ENCODE data around the gene KRT77.

Gene KRT77

GRCh38 chr12:52689936-52690335 lies 13.4 kb downstream of the KRT77 start:
- no peak for DNase-seq (ENCODE audit: extremely low spot score)
- CTCF ChIA-PET = no interaction called here
- TF ChIP-seq LEF1 (IDR thresholded peaks at IDR 0.05; ENCODE audit: borderline replicate concordance) = no peak
- no peak for TF ChIP-seq SP1 (IDR thresholded peaks at IDR 0.05)
- POLR2A ChIA-PET = no interaction called here

- TF ChIP-seq FOXA1 (IDR thresholded peaks at IDR 0.05) (no peak), ZNF384 (IDR thresholded peaks at IDR 0.05) (no peak), L3MBTL2 (conservative IDR thresholded peaks at IDR 0.05) (no peak), CTBP1 (IDR thresholded peaks at IDR 0.05; ENCODE audit: borderline replicate concordance) (no peak), SP1 (IDR thresholded peaks at IDR 0.05) (no peak), LEF1 (IDR thresholded peaks at IDR 0.05; ENCODE audit: borderline replicate concordance) (no peak), FOXM1 (IDR thresholded peaks at IDR 0.05; ENCODE audit: borderline replicate concordance) (no peak), FOXK2 (IDR thresholded peaks at IDR 0.05) (no peak), NFRKB (IDR thresholded peaks at IDR 0.05) (no peak), SUZ12 (IDR thresholded peaks at IDR 0.05) (no peak), PKNOX1 (IDR thresholded peaks at IDR 0.05) (no peak), HDGF (IDR thresholded peaks at IDR 0.05; ENCODE audit: borderline replicate concordance) (no peak), BHLHE40 (IDR thresholded peaks at IDR 0.05; ENCODE audit: borderline replicate concordance) (no peak), ELF4 (IDR thresholded peaks at IDR 0.05) (no peak), TARDBP (IDR thresholded peaks at IDR 0.05) (no peak), ARNT (IDR thresholded peaks at IDR 0.05) (no peak)
- ChIA-PET POLR2A (no interaction called here), CTCF (no interaction called here)
- DNase-seq (ENCODE audit: extremely low spot score) = no peak
These were observed 14.1 kb downstream of the KRT77 start for GRCh38 chr12:52689239-52689638.

GRCh38 chr12:52688481-52688880 lies 14.8 kb downstream of the KRT77 start:
- POLR2A ChIA-PET = no interaction called here
- TF ChIP-seq LEF1 (IDR thresholded peaks at IDR 0.05; ENCODE audit: borderline replicate concordance) (no peak), ELF4 (IDR thresholded peaks at IDR 0.05) (no peak), ZNF384 (IDR thresholded peaks at IDR 0.05) (no peak), HDGF (IDR thresholded peaks at IDR 0.05; ENCODE audit: borderline replicate concordance) (no peak), PKNOX1 (IDR thresholded peaks at IDR 0.05) (no peak), SP1 (IDR thresholded peaks at IDR 0.05) (no peak), BHLHE40 (IDR thresholded peaks at IDR 0.05; ENCODE audit: borderline replicate concordance) (no peak)
- CTCF ChIA-PET = no interaction called here
- no peak for DNase-seq (ENCODE audit: extremely low spot score)

GRCh38 chr12:52687497-52688385 lies 15.6 kb downstream of the KRT77 start:
- POLR2A ChIA-PET = no interaction called here
- CTCF ChIA-PET = no interaction called here
- no peak for TF ChIP-seq SUZ12 (IDR thresholded peaks at IDR 0.05)
- no peak for DNase-seq (ENCODE audit: extremely low spot score)

- ChIA-PET POLR2A (no interaction called here), CTCF (no interaction called here)
- no peak for DNase-seq (ENCODE audit: extremely low spot score)
- no peak for TF ChIP-seq ZNF384 (IDR thresholded peaks at IDR 0.05)
These were observed 16.4 kb downstream of the KRT77 start for GRCh38 chr12:52686756-52687487.

GRCh38 chr12:52686063-52686462 lies 17.3 kb downstream of the KRT77 start:
- TF ChIP-seq FOXA1 (IDR thresholded peaks at IDR 0.05) (no peak), FOXK2 (IDR thresholded peaks at IDR 0.05) (no peak), SUZ12 (IDR thresholded peaks at IDR 0.05) (no peak), NFRKB (IDR thresholded peaks at IDR 0.05) (no peak), ZNF384 (IDR thresholded peaks at IDR 0.05) (no peak), BHLHE40 (IDR thresholded peaks at IDR 0.05; ENCODE audit: borderline replicate concordance) (no peak), ARNT (IDR thresholded peaks at IDR 0.05) (no peak), CTBP1 (IDR thresholded peaks at IDR 0.05; ENCODE audit: borderline replicate concordance) (no peak), PKNOX1 (IDR thresholded peaks at IDR 0.05) (no peak), ELF4 (IDR thresholded peaks at IDR 0.05) (no peak), FOXM1 (IDR thresholded peaks at IDR 0.05; ENCODE audit: borderline replicate concordance) (no peak), TARDBP (IDR thresholded peaks at IDR 0.05) (no peak), L3MBTL2 (conservative IDR thresholded peaks at IDR 0.05) (no peak), HDGF (IDR thresholded peaks at IDR 0.05; ENCODE audit: borderline replicate concordance) (no peak), SP1 (IDR thresholded peaks at IDR 0.05) (no peak), LEF1 (IDR thresholded peaks at IDR 0.05; ENCODE audit: borderline replicate concordance) (no peak)
- ChIA-PET POLR2A (no interaction called here), CTCF (no interaction called here)
- no peak for DNase-seq (ENCODE audit: extremely low spot score)
